Activated CD8-positive, alpha-beta memory T cell treated with anti-CD3 and anti-CD28 coated beads for 24 hours (primary cell): Measurements from ENCODE around the gene UBAC2.
"Not testable (repeated sequence)": the region's sequence is repeated elsewhere in the genome, so short reads cannot be mapped to it uniquely, and the experiment has no call there.

Source experiments
- DNase-seq: peaks from one replicate; pipeline ENCODE4 v3.0.0-alpha.2; 2020

Gene UBAC2

GRCh38 chr13:99404005-99404755, 203.5 kb downstream of the UBAC2 start:
- no peak for DNase-seq

GRCh38 chr13:99405966-99406365, 205.3 kb downstream of the UBAC2 start:
- DNase-seq, result no peak

- no peak for DNase-seq
Observed at GRCh38 chr13:99406799-99407201, 206.1 kb downstream of the UBAC2 start.

DNA sequence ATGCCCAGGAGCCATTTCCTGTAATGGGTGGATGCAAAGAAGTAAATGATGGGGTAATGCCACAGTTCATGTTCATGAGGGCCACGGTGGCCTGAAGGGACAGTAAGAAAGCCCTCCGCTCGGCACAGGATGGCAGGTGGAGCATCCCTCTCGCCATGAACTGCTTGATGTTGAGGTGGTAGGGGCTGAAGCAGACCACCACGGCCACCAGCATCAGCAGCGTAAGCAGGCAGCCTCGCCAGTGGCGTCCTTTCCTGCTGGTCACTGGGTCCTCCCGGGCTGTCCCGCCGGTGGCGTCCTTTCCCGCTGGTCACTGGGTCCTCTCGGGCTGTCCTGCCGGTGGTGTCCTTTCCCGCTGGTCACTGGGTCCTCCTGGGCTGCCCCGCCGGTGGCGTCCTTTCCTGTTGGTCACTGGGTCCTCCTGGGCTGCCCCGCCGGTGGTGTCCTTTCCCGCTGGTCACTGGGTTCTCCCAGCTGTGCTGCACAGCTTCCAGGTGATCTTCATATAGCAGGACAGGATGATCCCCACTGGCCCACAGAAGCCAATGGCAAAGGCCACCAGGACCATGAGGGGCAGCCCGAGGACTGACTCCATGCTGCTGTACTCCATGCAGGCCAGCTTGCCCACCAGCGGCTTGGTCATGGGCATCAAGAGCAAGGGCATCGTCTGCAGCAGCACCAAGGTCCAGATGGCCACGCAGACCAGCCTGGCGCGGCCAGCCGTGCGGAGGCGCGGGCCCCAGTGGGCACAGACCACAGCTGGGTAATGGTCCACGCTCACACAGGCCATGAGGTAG, 207.4 kb downstream of the UBAC2 start:
- DNase-seq, result no peak

GRCh38 chr13:99408703-99409000, 208.0 kb downstream of the UBAC2 start:
- no peak for DNase-seq

DNA sequence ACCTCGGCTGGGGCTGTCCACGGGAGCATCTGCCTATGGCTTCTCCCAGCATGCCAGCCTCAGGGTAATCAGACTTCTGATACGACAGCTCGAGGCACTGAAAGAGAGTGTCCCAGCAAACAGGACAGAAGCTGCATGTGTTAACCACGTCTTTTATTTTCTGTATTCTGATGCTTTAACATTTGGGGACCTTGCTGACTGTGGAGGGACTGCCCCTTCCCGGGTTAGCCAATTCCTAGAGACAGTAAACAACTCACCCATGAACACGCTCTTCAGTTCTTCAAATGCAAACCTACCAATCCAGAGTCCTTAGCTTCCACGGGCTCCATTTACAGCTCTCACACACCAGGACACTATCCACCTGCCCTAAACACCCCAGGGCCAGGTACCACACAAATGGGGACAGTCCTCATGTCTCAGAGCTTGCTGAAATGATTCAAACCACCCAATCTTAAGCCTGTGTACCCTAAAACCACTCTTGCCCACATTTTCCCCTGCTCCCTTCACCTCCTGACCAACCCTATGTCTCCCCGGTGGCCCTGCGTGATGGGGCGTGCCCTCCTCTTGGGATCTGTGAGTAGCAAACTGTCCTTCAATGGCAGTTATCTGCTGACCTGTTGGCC, 208.9 kb downstream of the UBAC2 start:
- not testable (repeated sequence) for DNase-seq

- not testable (repeated sequence) for DNase-seq
Observed at GRCh38 chr13:99410646-99411475, 210.2 kb downstream of the UBAC2 start.

- no peak for DNase-seq
Observed at GRCh38 chr13:99412856-99413255, 212.2 kb downstream of the UBAC2 start.

- no peak for DNase-seq
Observed at GRCh38 chr13:99414048-99414995, 213.7 kb downstream of the UBAC2 start.

DNA sequence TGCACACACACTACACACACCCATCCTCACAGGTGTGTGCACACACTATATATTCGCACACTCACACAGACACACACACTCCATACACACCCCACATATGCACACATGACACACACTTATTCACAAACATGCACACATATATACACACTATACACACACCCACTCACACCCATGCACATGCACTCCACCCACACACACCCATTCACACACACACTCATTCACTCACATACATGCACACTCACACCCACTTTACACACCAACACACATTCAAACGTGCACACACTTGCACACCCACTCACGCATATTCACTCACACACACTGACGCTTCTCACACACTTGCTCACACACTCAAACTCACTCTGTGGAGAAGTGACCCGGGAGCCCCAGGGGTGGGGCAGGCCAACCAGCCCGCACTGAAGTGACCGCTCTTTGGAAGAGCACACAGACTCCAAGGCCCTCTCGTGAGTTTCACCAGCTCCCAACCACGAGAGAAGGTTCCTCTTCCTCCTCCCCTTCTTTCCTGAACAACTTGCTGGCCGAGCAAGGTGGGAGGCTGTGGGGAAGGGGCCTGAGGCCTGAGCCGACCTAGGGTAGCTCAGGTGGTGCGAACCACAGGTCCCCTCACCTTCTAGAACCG, 214.5 kb downstream of the UBAC2 start:
- no peak for DNase-seq

GRCh38 chr13:99415851-99416331, 215.2 kb downstream of the UBAC2 start:
- peak; percentile 82 for DNase-seq

- peak; percentile 70 for DNase-seq
Observed at GRCh38 chr13:99416411-99417121, 215.9 kb downstream of the UBAC2 start.

DNA sequence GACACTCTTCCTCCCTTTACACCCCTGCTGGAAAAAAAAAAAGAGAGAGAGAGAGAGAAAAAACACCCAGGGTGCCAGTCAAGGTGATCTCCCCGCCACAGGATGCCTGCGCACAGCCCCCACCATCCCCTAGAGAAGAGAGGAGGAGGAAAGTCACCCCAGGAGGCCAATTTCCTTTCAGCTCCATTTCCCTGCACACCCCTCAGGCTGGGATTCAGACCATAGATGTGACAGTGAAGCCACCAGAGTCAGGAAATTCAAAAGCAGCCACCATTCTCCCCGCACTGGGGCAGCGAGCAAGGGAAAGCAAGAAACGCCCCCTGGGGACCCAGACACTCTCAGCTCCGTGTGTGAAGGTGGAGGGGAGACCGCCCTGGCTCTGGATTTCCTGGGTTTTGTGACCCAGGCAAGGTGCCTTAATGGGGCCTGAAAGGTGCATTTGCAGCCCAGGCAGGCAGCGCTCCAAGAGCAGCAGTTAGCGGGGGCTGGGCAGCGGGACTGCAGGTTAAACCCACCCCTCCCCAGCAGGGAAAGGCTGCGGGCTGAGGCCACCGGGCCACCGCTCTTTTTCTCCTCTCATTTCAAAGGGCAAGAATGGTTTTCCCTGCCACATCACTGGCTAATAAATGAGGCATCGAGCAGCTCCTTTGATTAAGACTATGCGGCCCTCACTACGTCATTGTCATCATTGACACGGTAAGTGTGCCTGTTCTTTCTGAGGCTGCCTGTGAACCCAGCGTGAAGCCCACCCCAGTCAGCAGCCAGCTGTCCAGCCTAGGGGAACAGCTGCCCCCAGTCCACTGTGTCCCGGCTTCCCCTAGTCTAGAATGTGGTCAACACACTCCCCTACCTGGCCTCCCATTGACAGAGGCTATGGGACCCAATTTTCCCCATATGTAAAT, 216.8 kb downstream of the UBAC2 start:
- DNase-seq, result peak; percentile 67

DNA sequence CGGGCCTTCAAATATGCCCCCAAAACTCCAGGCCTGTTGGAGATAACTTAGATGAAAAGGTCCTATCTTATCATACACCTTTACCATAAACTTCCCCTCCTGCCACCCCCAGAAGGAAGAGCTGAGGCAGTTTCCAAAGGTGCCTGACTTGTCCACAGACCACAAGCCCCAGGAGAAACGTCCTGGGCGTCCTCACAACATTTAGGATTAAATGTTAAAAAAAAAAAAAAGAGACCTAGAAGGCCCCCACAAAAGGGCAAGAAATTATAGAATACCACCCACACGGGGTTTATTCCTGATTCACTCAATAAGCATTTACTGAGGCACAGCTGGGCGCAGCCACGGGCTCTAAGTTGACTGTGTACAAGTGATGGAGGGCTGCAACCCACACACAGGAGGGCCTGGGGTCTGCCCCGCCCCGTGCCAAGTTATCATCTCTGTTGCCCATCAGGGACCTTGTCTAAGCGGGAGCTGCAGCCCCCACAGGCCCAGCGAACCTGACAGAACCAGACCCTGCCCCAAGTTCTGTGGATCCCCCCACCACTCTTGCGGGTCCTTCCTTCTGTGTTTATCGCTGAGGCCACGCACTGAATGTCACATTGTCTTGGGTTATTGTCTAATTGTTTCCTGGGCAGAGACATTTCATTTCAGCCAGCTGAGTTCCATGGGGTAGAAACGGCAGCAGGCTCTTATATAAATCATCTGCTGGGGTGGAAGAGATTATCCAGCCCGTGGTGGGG, 217.6 kb downstream of the UBAC2 start:
- peak; percentile 60 for DNase-seq

DNA sequence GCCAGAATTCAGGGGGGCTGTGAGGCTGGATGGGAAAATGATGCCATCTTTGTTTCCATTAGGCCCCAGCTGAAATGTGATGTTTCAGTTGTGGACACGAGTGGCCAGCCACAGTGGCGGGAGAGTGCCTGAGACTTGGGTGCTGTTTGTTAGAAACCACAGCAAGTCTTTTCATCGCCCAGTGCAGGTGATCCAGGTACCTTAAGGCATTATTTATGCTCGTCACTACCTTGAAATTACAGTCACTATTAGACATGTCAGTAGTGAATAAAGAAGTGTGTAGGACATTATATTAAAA, 218.1 kb downstream of the UBAC2 start:
- DNase-seq, result no peak

DNA sequence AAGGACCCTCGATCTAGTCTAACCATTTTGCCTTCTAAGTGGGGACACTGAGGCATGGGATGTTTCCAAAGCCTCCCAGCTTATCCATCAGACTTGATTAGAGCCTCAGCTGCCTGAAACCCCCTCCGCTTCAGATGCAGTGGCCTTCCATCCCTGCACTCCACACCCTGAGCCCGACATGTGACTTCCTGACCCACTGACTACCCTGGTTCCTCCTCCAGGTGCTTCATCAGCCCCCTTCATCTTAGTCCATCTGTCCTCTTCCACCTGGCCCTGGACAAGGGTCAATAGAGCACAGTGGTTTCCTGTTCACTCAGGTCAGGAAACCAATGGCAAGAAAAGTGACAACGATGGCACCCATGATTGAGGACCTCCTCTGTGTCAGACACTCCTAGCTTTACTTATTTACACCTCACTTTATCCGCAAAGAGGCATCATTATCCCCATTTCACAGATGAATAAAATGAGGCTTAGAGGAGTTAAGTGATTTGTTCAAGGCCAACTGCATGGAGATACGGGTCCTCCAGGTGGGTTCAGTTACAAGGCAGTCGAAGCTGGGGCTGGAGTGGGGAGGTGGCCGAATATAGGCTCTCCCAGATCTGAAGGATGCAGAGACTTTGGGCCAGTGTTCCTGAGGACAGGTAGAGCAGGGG, 219.1 kb downstream of the UBAC2 start:
- DNase-seq, result peak; percentile 63

DNA sequence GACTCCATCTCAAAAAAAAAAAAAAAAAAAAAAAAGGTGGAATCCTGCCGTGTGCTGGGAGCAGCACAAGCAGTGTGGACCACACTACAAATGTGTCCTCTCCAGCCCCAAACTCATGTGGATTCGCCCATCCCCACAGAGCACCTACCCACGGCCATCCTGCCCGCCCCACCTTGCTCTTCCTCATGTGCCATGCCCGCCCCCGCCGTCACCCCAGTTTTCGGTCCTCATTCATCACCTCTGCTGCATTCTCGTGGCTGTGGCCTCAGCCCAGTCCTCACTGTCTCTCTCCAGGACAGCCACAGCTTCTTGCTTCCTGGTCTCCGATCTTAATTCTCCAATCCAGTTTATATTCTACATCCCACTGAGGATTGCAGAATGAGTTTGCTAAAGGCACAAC, 220.6 kb downstream of the UBAC2 start:
- DNase-seq, result peak; percentile 55
